Right hindlimb (tissue), 1 donor: ENCODE data around the gene CRYGS.

ENCODE experiments used
- DNase-seq: peaks from one replicate; pipeline ENCODE4 v3.0.0-alpha.2; 2018

The CRYGS gene

GRCh38 chr3:186489507-186489906, 54.7 kb downstream of the CRYGS start:
- no peak for DNase-seq
